ENCODE measurements around the gene AK5.
"Not testable (repeated sequence)": the region's sequence is repeated elsewhere in the genome, so short reads cannot be mapped to it uniquely, and the experiment has no call there.

AK5 gene

GRCh38 chr1:77506771-77507170 is 225.0 kb downstream of the AK5 start:
- H3K9ac ChIP-seq (ENCODE audit: low read length), result no peak overlapping the region
- H2AFZ ChIP-seq (ENCODE audit: low read depth, low read length), result no peak overlapping the region
- no peaks in the 10 kb centered on the region for H3K9me3 ChIP-seq (ENCODE audit: insufficient read depth, low read length)
- no peak overlapping the region for H3K4me2 ChIP-seq (ENCODE audit: low read length)
- no peak for TF ChIP-seq EZH2phosphoT487 (IDR thresholded peaks at IDR 0.05; ENCODE audit: low read depth)
- no peak for TF ChIP-seq CTCF (IDR thresholded peaks at IDR 0.05; ENCODE audit: low read depth, low read length)
- peaks cover 21% of the 10 kb centered on the region for H3K4me1 ChIP-seq (ENCODE audit: low read length)
- H3K27me3 ChIP-seq (ENCODE audit: low read depth, low read length), result 0 out of 2 replicates have a peak, but pooled peaks cover 5% of the 10 kb centered on the region
- H3K36me3 ChIP-seq (replicated peaks; ENCODE audit: low read depth, low read length), result no peaks in the 10 kb centered on the region
- H4K20me1 ChIP-seq (ENCODE audit: insufficient read depth, low read length), result no peaks in the 10 kb centered on the region
- H3K27ac ChIP-seq (ENCODE audit: low read length), result no peak overlapping the region
- H3K79me2 ChIP-seq (ENCODE audit: low read length), result no peaks in the 10 kb centered on the region
- H3K4me3 ChIP-seq (ENCODE audit: low read length), result no peak overlapping the region

- Histone ChIP-seq H3K4me2 (ENCODE audit: low read length) (no peak overlapping the region), H3K36me3 (replicated peaks; ENCODE audit: low read depth, low read length) (no peaks in the 10 kb centered on the region), H4K20me1 (ENCODE audit: insufficient read depth, low read length) (no peaks in the 10 kb centered on the region), H2AFZ (ENCODE audit: low read depth, low read length) (no peak overlapping the region), H3K27ac (ENCODE audit: low read length) (no peak overlapping the region), H3K4me3 (ENCODE audit: low read length) (no peak overlapping the region), H3K9me3 (ENCODE audit: insufficient read depth, low read length) (no peaks in the 10 kb centered on the region), H3K79me2 (ENCODE audit: low read length) (no peaks in the 10 kb centered on the region), H3K4me1 (ENCODE audit: low read length) (peaks cover 16% of the 10 kb centered on the region), H3K27me3 (ENCODE audit: low read depth, low read length) (0 out of 2 replicates have a peak, but pooled peaks cover 5% of the 10 kb centered on the region), H3K9ac (ENCODE audit: low read length) (no peak overlapping the region)
- TF ChIP-seq CTCF (IDR thresholded peaks at IDR 0.05; ENCODE audit: low read depth, low read length) (no peak), EZH2phosphoT487 (IDR thresholded peaks at IDR 0.05; ENCODE audit: low read depth) (no peak)
These were observed 227.3 kb downstream of the AK5 start for GRCh38 chr1:77509051-77509492.

GRCh38 chr1:77509898-77510297 is 228.1 kb downstream of the AK5 start:
- no peaks in the 10 kb centered on the region for H3K36me3 ChIP-seq (replicated peaks; ENCODE audit: low read depth, low read length)
- TF ChIP-seq EZH2phosphoT487 (IDR thresholded peaks at IDR 0.05; ENCODE audit: low read depth), result no peak
- TF ChIP-seq CTCF (IDR thresholded peaks at IDR 0.05; ENCODE audit: low read depth, low read length), result no peak
- H3K27ac ChIP-seq (ENCODE audit: low read length), result no peak overlapping the region
- H3K27me3 ChIP-seq (ENCODE audit: low read depth, low read length), result 0 out of 2 replicates have a peak, but pooled peaks cover 5% of the 10 kb centered on the region
- H2AFZ ChIP-seq (ENCODE audit: low read depth, low read length), result no peak overlapping the region
- H3K9ac ChIP-seq (ENCODE audit: low read length), result no peak overlapping the region
- H3K4me3 ChIP-seq (ENCODE audit: low read length), result no peak overlapping the region
- no peak overlapping the region for H3K4me2 ChIP-seq (ENCODE audit: low read length)
- H3K4me1 ChIP-seq (ENCODE audit: low read length), result peaks cover 12% of the 10 kb centered on the region
- no peaks in the 10 kb centered on the region for H4K20me1 ChIP-seq (ENCODE audit: insufficient read depth, low read length)
- H3K79me2 ChIP-seq (ENCODE audit: low read length), result no peaks in the 10 kb centered on the region
- no peaks in the 10 kb centered on the region for H3K9me3 ChIP-seq (ENCODE audit: insufficient read depth, low read length)

GRCh38 chr1:77511440-77511840 is 229.6 kb downstream of the AK5 start:
- Histone ChIP-seq H3K27me3 (ENCODE audit: low read depth, low read length) (0 out of 2 replicates have a peak, but pooled peaks cover 5% of the 10 kb centered on the region), H3K27ac (ENCODE audit: low read length) (no peak overlapping the region), H3K4me1 (ENCODE audit: low read length) (peaks cover 6% of the 10 kb centered on the region), H2AFZ (ENCODE audit: low read depth, low read length) (no peak overlapping the region), H3K4me3 (ENCODE audit: low read length) (no peak overlapping the region), H4K20me1 (ENCODE audit: insufficient read depth, low read length) (no peaks in the 10 kb centered on the region), H3K4me2 (ENCODE audit: low read length) (no peak overlapping the region), H3K9me3 (ENCODE audit: insufficient read depth, low read length) (no peaks in the 10 kb centered on the region), H3K79me2 (ENCODE audit: low read length) (no peaks in the 10 kb centered on the region), H3K36me3 (replicated peaks; ENCODE audit: low read depth, low read length) (no peaks in the 10 kb centered on the region), H3K9ac (ENCODE audit: low read length) (no peak overlapping the region)
- TF ChIP-seq CTCF (IDR thresholded peaks at IDR 0.05; ENCODE audit: low read depth, low read length) (no peak), EZH2phosphoT487 (IDR thresholded peaks at IDR 0.05; ENCODE audit: low read depth) (no peak)

GRCh38 chr1:77512650-77513049 is 230.8 kb downstream of the AK5 start:
- H3K27me3 ChIP-seq (ENCODE audit: low read depth, low read length); H3K4me2 ChIP-seq (ENCODE audit: low read length); H3K27ac ChIP-seq (ENCODE audit: low read length): not testable (repeated sequence)

More at GRCh38 chr1:77512650-77513049, 230.8 kb downstream of the AK5 start:
- H3K4me1 ChIP-seq (ENCODE audit: low read length); H3K9ac ChIP-seq (ENCODE audit: low read length); H2AFZ ChIP-seq (ENCODE audit: low read depth, low read length); H4K20me1 ChIP-seq (ENCODE audit: insufficient read depth, low read length); H3K36me3 ChIP-seq (replicated peaks; ENCODE audit: low read depth, low read length); H3K4me3 ChIP-seq (ENCODE audit: low read length); H3K9me3 ChIP-seq (ENCODE audit: insufficient read depth, low read length); H3K79me2 ChIP-seq (ENCODE audit: low read length): not testable (repeated sequence)

Measured in OCI-LY3 (cell line).